ENCODE data around the gene AP1B1.

AP1B1 gene

DNA sequence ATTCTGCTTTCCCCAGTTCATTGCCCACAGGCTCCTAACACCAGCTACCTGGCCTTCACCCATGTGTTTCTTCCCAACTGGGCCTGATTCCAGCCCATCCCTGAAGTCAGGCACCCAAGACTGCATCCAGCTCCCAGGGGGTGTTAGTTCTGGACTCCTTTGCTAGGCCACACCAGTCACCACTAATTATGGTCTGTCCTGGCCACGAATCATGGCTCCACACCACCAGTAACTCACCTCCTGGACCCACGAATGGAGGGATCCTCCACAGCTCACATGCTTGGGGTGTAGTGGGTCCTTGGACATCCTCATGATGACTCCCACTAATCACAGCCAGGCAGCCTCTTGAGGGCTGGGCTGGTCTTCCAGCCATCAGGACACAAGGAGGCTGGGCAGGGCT lies 69.3 kb downstream of the AP1B1 start:
- H3K4me3 ChIP-seq (ENCODE audit: low read depth, low read length) = no peak overlapping the region
- H3K23ac ChIP-seq (ENCODE audit: low read length) = no peak overlapping the region
- no peaks in the 10 kb centered on the region for H3K36me3 ChIP-seq (ENCODE audit: control insufficient read depth in 1 of 2, insufficient read depth in 2 of 2, low read length in 2 of 2)
- no peak overlapping the region for H2AK5ac ChIP-seq (ENCODE audit: low read length)
- no peak overlapping the region for H2BK12ac ChIP-seq (ENCODE audit: low read length)
- no peaks in the 10 kb centered on the region for H3K79me1 ChIP-seq (ENCODE audit: low read length)
- H3K18ac ChIP-seq (ENCODE audit: low read length) = no peak overlapping the region
- no peak overlapping the region for H4K91ac ChIP-seq (ENCODE audit: low read depth, low read length)
- H4K12ac ChIP-seq (ENCODE audit: low read depth, low read length) = no peak overlapping the region
- no peak overlapping the region for H3K14ac ChIP-seq (ENCODE audit: low read length)
- WGBS (ENCODE audit: extremely low coverage, insufficient coverage, insufficient read length) = no CpG with 5 or more reads among the region's 2 CpGs
- H2BK120ac ChIP-seq (ENCODE audit: insufficient read depth, low read length, poor library complexity) = no peak overlapping the region
- H4K8ac ChIP-seq (ENCODE audit: low read depth, low read length) = no peak overlapping the region
- H3K9ac ChIP-seq (ENCODE audit: low read length) = no peak overlapping the region
- H3K27me3 ChIP-seq (ENCODE audit: insufficient read depth, low read length) = peaks cover 21% of the 10 kb centered on the region
- H2AFZ ChIP-seq (ENCODE audit: insufficient read depth, low read length, poor library complexity) = no peak overlapping the region
- H3K27ac ChIP-seq (ENCODE audit: low read depth, low read length) = no peak overlapping the region
- no peaks in the 10 kb centered on the region for H3K9me3 ChIP-seq (ENCODE audit: insufficient read depth, low read depth, low read length)
- no peak overlapping the region for H3K4ac ChIP-seq (ENCODE audit: low read depth, low read length)
- H2BK5ac ChIP-seq (ENCODE audit: low read depth, low read length, poor library complexity) = no peak overlapping the region
- no peaks in the 10 kb centered on the region for H3K79me2 ChIP-seq (ENCODE audit: control insufficient read depth, insufficient read depth, low read length, poor library complexity)
- H3K4me2 ChIP-seq (ENCODE audit: low read length) = no peak overlapping the region
- peaks cover 4 to 9% of the 10 kb centered on the region in 2 experiments for H3K4me1 ChIP-seq (ENCODE audit: control insufficient read depth in 1 of 2, insufficient read depth in 2 of 2, low read length in 2 of 2)
- no peak for DNase-seq

GRCh38 chr22:29317827-29318454 lies 70.4 kb downstream of the AP1B1 start:
- H2AK5ac ChIP-seq (ENCODE audit: low read length) = no peak overlapping the region
- H4K12ac ChIP-seq (ENCODE audit: low read depth, low read length) = no peak overlapping the region
- H2BK5ac ChIP-seq (ENCODE audit: low read depth, low read length, poor library complexity) = no peak overlapping the region
- no peak overlapping the region for H3K27ac ChIP-seq (ENCODE audit: low read depth, low read length)
- H2BK120ac ChIP-seq (ENCODE audit: insufficient read depth, low read length, poor library complexity) = no peak overlapping the region
- peaks cover 4 to 9% of the 10 kb centered on the region in 2 experiments for H3K4me1 ChIP-seq (ENCODE audit: control insufficient read depth in 1 of 2, insufficient read depth in 2 of 2, low read length in 2 of 2)
- H3K27me3 ChIP-seq (ENCODE audit: insufficient read depth, low read length) = peaks cover 31% of the 10 kb centered on the region
- no peak overlapping the region for H4K8ac ChIP-seq (ENCODE audit: low read depth, low read length)
- H3K14ac ChIP-seq (ENCODE audit: low read length) = no peak overlapping the region
- no peak overlapping the region for H2AFZ ChIP-seq (ENCODE audit: insufficient read depth, low read length, poor library complexity)
- WGBS (ENCODE audit: extremely low coverage, insufficient coverage, insufficient read length) = no CpG with 5 or more reads among the region's 18 CpGs
- no peak overlapping the region for H3K9ac ChIP-seq (ENCODE audit: low read length)
- H3K79me2 ChIP-seq (ENCODE audit: control insufficient read depth, insufficient read depth, low read length, poor library complexity) = no peaks in the 10 kb centered on the region
- no peaks in the 10 kb centered on the region for H3K79me1 ChIP-seq (ENCODE audit: low read length)
- no peak overlapping the region for H3K4ac ChIP-seq (ENCODE audit: low read depth, low read length)
- no peak overlapping the region for H3K23ac ChIP-seq (ENCODE audit: low read length)
- H2BK12ac ChIP-seq (ENCODE audit: low read length) = no peak overlapping the region
- H3K18ac ChIP-seq (ENCODE audit: low read length) = no peak overlapping the region
- H3K4me2 ChIP-seq (ENCODE audit: low read length) = no peak overlapping the region
- no peak overlapping the region for H3K4me3 ChIP-seq (ENCODE audit: low read depth, low read length)
- H3K9me3 ChIP-seq (ENCODE audit: insufficient read depth, low read depth, low read length) = peaks cover 3% of the 10 kb centered on the region
- H3K36me3 ChIP-seq (ENCODE audit: control insufficient read depth in 1 of 2, insufficient read depth in 2 of 2, low read length in 2 of 2) = no peaks in the 10 kb centered on the region
- H4K91ac ChIP-seq (ENCODE audit: low read depth, low read length) = no peak overlapping the region
- DNase-seq = no peak

- Histone ChIP-seq H4K8ac (ENCODE audit: low read depth, low read length) (no peak overlapping the region), H2BK5ac (ENCODE audit: low read depth, low read length, poor library complexity) (no peak overlapping the region), H3K14ac (ENCODE audit: low read length) (no peak overlapping the region), H3K18ac (ENCODE audit: low read length) (no peak overlapping the region), H3K23ac (ENCODE audit: low read length) (no peak overlapping the region), H4K12ac (ENCODE audit: low read depth, low read length) (no peak overlapping the region), H3K9ac (ENCODE audit: low read length) (no peak overlapping the region), H3K36me3 (ENCODE audit: control insufficient read depth in 1 of 2, insufficient read depth in 2 of 2, low read length in 2 of 2) (peaks cover 7 to 9% of the 10 kb centered on the region in 2 experiments), H3K4me1 (ENCODE audit: control insufficient read depth in 1 of 2, insufficient read depth in 2 of 2, low read length in 2 of 2) (peaks cover 4 to 9% of the 10 kb centered on the region in 2 experiments), H3K27ac (ENCODE audit: low read depth, low read length) (no peak overlapping the region), H2BK120ac (ENCODE audit: insufficient read depth, low read length, poor library complexity) (no peak overlapping the region), H3K79me2 (ENCODE audit: control insufficient read depth, insufficient read depth, low read length, poor library complexity) (no peaks in the 10 kb centered on the region), H3K79me1 (ENCODE audit: low read length) (no peaks in the 10 kb centered on the region), H3K4me3 (ENCODE audit: low read depth, low read length) (no peak overlapping the region), H2AK5ac (ENCODE audit: low read length) (no peak overlapping the region), H2BK12ac (ENCODE audit: low read length) (no peak overlapping the region), H3K27me3 (ENCODE audit: insufficient read depth, low read length) (peaks cover 31% of the 10 kb centered on the region), H3K4me2 (ENCODE audit: low read length) (peak overlapping the region; percentile 72), H2AFZ (ENCODE audit: insufficient read depth, low read length, poor library complexity) (no peak overlapping the region), H4K91ac (ENCODE audit: low read depth, low read length) (no peak overlapping the region), H3K9me3 (ENCODE audit: insufficient read depth, low read depth, low read length) (peaks cover 3% of the 10 kb centered on the region), H3K4ac (ENCODE audit: low read depth, low read length) (no peak overlapping the region)
- no CpG with 5 or more reads among the region's 18 CpGs for WGBS (ENCODE audit: extremely low coverage, insufficient coverage, insufficient read length)
- no peak for DNase-seq
These were observed 72.1 kb downstream of the AP1B1 start for GRCh38 chr22:29316141-29316828.

DNA sequence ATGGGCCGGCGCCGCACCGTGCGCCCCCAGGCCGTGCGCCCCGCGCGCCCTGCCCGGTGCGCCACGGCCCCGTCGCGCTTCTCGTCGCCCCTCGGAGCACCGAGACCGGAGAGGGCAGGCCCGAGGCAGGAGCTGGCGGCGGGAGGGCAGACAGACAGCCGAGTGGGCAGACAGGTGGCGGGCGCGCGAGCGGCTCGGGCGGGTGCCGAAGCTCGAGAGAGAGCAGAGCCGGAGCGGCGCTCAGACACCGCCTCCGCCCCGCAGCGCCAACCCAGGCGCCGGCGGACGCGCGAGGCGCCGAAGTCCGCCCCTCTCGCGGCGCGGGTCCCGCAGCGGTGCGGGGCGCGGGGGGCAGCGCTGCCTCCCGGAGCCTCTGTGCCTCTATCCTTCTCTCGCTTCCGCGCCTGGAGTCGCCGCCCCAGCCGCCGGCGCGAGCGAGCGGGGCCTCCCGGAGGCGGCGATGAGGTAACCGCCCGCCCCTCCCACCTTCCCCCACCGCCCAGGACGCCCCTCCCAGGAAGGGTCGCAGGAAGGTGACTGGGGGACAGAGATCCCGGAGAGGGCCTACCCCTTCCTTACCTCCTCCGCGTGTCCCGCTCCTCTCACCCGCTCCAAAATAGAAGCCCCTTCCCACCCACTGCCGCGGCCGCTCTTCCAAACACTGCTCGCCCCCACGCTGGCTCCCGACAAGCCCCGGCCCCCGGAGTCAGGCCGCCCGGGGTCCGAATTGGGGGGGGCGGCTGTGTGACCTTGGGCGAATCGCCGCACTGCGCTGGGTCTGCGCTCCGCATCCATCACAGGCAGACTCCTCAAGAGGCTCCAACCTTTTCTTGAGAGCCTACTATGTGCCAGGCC lies 72.9 kb downstream of the AP1B1 start, which contains the start of gene RASL10A:
Gene RASL10A, minus strand, starts transcription at position 412 of the 855 bp plus-strand sequence. CDS start 451 bp downstream, outside the sequence.
- H3K18ac ChIP-seq (ENCODE audit: low read length) = peak within 1 kb of the TSS; percentile 13
- H3K79me2 ChIP-seq (ENCODE audit: control insufficient read depth, insufficient read depth, low read length, poor library complexity) = no peaks in the 10 kb centered on the region
- no peak within 1 kb of the TSS for H2AK5ac ChIP-seq (ENCODE audit: low read length)
- DNase-seq = peak in 1 of 2 donors; percentile 16
- H3K9ac ChIP-seq (ENCODE audit: low read length) = no peak within 1 kb of the TSS
- no peak within 1 kb of the TSS for H4K8ac ChIP-seq (ENCODE audit: low read depth, low read length)
- H3K14ac ChIP-seq (ENCODE audit: low read length) = no peak within 1 kb of the TSS
- H4K12ac ChIP-seq (ENCODE audit: low read depth, low read length) = no peak within 1 kb of the TSS
- peak within 1 kb of the TSS; percentile 45 for H3K4me3 ChIP-seq (ENCODE audit: low read depth, low read length)
- peaks cover 2% of the 10 kb centered on the region for H3K79me1 ChIP-seq (ENCODE audit: low read length)
- H3K4ac ChIP-seq (ENCODE audit: low read depth, low read length) = no peak within 1 kb of the TSS
- no peak within 1 kb of the TSS for H2AFZ ChIP-seq (ENCODE audit: insufficient read depth, low read length, poor library complexity)
- H3K9me3 ChIP-seq (ENCODE audit: insufficient read depth, low read depth, low read length) = peaks cover 3% of the 10 kb centered on the region
- no peak within 1 kb of the TSS for H3K27ac ChIP-seq (ENCODE audit: low read depth, low read length)
- H4K91ac ChIP-seq (ENCODE audit: low read depth, low read length) = no peak within 1 kb of the TSS
- peaks cover 31% of the 10 kb centered on the region for H3K27me3 ChIP-seq (ENCODE audit: insufficient read depth, low read length)
- WGBS (ENCODE audit: extremely low coverage, insufficient coverage, insufficient read length) = no CpG with 5 or more reads among the region's 103 CpGs
- H3K23ac ChIP-seq (ENCODE audit: low read length) = no peak within 1 kb of the TSS
- H2BK120ac ChIP-seq (ENCODE audit: insufficient read depth, low read length, poor library complexity) = no peak within 1 kb of the TSS
- no peak within 1 kb of the TSS for H2BK5ac ChIP-seq (ENCODE audit: low read depth, low read length, poor library complexity)
- H3K4me1 ChIP-seq (ENCODE audit: control insufficient read depth in 1 of 2, insufficient read depth in 2 of 2, low read length in 2 of 2) = peaks cover 10 to 17% of the 10 kb centered on the region in 2 experiments
- H3K36me3 ChIP-seq (ENCODE audit: control insufficient read depth in 1 of 2, insufficient read depth in 2 of 2, low read length in 2 of 2) = peaks cover 7 to 9% of the 10 kb centered on the region in 2 experiments
- peak within 1 kb of the TSS; percentile 72 for H3K4me2 ChIP-seq (ENCODE audit: low read length)
- H2BK12ac ChIP-seq (ENCODE audit: low read length) = no peak within 1 kb of the TSS
